Body of pancreas (tissue), 4 donors: ENCODE data around the gene ARHGAP15.

ENCODE experiments used
- POLR2A ChIP-seq, 3 donors: fragments of 450-650 bp; IDR thresholded peaks; one replicate each; pipeline ENCODE4 v1.6.1; 2016; ENCODE audit warnings: antibody characterized with exemption in 3 of 3, mild to moderate bottlenecking in 2 of 3
- TF ChIP-seq, protein P1 (sequence below), 7 experiments: fragments of 450-650 bp in 4 of 7; fragments of 200-600 bp in 3 of 7; sonication (generic) in 3 of 7; IDR thresholded peaks; one replicate each; pipeline ENCODE4 v1.5.1; 2016 to 2019; ENCODE audit warnings: antibody characterized with exemption in 7 of 7

DNA sequence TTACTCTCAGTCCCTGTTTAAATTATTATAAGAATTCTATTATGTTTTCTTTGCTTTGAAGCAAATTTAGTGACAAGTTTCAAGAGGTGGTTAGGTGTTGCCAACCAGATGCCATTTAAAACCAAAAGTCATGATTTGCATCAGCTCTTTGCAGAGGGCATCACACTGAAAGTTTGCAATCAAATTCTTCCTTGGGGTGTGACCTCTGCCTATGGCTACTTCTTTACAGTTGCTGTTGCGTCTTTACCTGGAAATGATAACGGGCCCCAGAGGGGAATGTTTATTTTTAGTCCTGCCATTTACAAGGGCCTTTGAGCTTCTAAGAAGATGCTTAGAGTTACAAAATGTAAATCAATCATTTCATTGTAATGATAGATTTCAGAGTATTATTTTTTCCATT is 561.0 kb downstream of the ARHGAP15 start:
- TF ChIP-seq, protein P1, sequence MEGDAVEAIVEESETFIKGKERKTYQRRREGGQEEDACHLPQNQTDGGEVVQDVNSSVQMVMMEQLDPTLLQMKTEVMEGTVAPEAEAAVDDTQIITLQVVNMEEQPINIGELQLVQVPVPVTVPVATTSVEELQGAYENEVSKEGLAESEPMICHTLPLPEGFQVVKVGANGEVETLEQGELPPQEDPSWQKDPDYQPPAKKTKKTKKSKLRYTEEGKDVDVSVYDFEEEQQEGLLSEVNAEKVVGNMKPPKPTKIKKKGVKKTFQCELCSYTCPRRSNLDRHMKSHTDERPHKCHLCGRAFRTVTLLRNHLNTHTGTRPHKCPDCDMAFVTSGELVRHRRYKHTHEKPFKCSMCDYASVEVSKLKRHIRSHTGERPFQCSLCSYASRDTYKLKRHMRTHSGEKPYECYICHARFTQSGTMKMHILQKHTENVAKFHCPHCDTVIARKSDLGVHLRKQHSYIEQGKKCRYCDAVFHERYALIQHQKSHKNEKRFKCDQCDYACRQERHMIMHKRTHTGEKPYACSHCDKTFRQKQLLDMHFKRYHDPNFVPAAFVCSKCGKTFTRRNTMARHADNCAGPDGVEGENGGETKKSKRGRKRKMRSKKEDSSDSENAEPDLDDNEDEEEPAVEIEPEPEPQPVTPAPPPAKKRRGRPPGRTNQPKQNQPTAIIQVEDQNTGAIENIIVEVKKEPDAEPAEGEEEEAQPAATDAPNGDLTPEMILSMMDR (IDR thresholded peaks at IDR 0.05), result no peak
- no peak for TF ChIP-seq POLR2A (IDR thresholded peaks at IDR 0.05)
